GM23338 (cell line): Measurements from ENCODE around the gene C15orf61.

Source experiments
- CREB1 ChIP-seq: fragments of 250-450 bp; sonication (Bioruptor Pico); IDR thresholded peaks from 2 replicates; pipeline ENCODE4 v1.5.0; 2020; ENCODE audit warnings: low read depth, mild to moderate bottlenecking, moderate library complexity
- EZH2 ChIP-seq: fragments of 200-600 bp; sonication (generic); IDR thresholded peaks from one replicate; pipeline ENCODE4 v1.8.0; 2017; ENCODE audit warnings: antibody characterized with exemption, mild to moderate bottlenecking, low read depth; ENCODE audit not compliant: unreplicated experiment
- EZH2phosphoT487 ChIP-seq: fragments of 200-600 bp; sonication (generic); IDR thresholded peaks from one replicate; pipeline ENCODE4 v1.8.1; 2018; ENCODE audit warnings: antibody characterized with exemption; ENCODE audit not compliant: unreplicated experiment
- POLR2AphosphoS5 ChIP-seq: IDR thresholded peaks from 2 replicates; pipeline ENCODE4 v1.6.1; 2016; ENCODE audit warnings: antibody characterized with exemption, low read depth
- TF ChIP-seq, protein P1 (sequence below), 2 experiments: fragments of 200-600 bp in 1 of 2; sonication (generic) in 1 of 2; conservative IDR thresholded peaks; 2 replicates each; pipeline versions ENCODE4 v1.5.1 to v1.6.1; 2016 to 2017; ENCODE audit warnings: antibody characterized with exemption in 2 of 2, low read depth in 2 of 2, mild to moderate bottlenecking in 2 of 2, moderate library complexity in 1 of 2
- TF ChIP-seq, protein P2 (sequence below): IDR thresholded peaks from 2 replicates; pipeline ENCODE4 v1.6.1; 2016; ENCODE audit warnings: antibody characterized with exemption
- TF ChIP-seq, protein P3 (sequence below): fragments of 250-450 bp; sonication (Bioruptor Pico); IDR thresholded peaks from 2 replicates; pipeline ENCODE4 v1.5.0; 2020; ENCODE audit warnings: mild to moderate bottlenecking, moderate library complexity
- TF ChIP-seq, protein P4 (sequence below): IDR thresholded peaks from one replicate; pipeline ENCODE4 v1.6.1; 2018; ENCODE audit warnings: antibody characterized with exemption; ENCODE audit not compliant: unreplicated experiment

DNA sequence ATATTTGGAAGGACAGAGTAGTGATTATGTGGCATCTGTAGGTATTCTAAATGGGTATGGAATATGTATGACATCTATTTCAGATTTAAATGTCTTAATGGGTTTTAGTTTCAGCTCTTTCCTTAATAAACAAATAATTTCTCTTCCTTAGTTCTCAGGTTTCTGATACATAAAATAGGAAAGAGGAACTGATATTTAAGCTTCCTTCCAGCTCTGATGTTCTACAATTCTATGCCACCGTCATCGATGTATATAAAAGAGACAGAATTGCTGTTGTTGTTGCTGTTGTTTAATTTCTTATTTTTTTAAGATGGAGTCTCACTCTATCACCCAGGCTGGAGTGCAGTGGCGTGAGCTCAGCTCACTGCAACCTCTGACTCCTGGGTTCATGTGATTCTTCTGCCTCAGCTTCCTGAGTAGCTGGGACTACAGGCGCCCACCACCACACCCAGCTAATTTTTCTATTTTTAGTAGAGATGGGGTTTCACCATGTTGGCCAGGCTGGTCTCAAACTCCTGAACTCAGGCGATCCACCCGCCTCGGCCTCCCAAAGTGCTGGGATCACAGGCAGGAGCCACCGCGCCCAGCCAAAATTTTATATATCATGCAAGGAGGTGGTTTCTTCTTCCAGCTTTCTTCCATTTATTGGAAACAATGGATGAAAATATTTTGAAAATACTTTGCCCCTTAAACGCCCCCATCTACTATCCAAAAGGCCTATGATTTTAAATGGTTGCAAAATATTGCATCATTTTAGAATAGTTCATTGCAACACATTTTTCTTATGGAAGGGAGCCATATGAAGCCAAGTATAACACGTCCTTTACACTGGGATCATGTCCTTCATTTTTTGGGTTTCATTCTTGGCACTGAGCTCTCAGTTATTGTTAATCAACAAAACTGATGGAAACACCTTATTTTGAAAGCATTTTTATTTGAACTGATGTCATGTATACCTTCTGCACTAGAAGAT, 13.9 kb upstream of the C15orf61 start:
- TF ChIP-seq, protein P1, sequence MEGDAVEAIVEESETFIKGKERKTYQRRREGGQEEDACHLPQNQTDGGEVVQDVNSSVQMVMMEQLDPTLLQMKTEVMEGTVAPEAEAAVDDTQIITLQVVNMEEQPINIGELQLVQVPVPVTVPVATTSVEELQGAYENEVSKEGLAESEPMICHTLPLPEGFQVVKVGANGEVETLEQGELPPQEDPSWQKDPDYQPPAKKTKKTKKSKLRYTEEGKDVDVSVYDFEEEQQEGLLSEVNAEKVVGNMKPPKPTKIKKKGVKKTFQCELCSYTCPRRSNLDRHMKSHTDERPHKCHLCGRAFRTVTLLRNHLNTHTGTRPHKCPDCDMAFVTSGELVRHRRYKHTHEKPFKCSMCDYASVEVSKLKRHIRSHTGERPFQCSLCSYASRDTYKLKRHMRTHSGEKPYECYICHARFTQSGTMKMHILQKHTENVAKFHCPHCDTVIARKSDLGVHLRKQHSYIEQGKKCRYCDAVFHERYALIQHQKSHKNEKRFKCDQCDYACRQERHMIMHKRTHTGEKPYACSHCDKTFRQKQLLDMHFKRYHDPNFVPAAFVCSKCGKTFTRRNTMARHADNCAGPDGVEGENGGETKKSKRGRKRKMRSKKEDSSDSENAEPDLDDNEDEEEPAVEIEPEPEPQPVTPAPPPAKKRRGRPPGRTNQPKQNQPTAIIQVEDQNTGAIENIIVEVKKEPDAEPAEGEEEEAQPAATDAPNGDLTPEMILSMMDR (conservative IDR thresholded peaks at IDR 0.05; ENCODE audit: low read depth in 2 of 2): no peak
- no peak for TF ChIP-seq POLR2AphosphoS5
- TF ChIP-seq EZH2phosphoT487: no peak
- TF ChIP-seq EZH2: no peak
- TF ChIP-seq, protein P2, sequence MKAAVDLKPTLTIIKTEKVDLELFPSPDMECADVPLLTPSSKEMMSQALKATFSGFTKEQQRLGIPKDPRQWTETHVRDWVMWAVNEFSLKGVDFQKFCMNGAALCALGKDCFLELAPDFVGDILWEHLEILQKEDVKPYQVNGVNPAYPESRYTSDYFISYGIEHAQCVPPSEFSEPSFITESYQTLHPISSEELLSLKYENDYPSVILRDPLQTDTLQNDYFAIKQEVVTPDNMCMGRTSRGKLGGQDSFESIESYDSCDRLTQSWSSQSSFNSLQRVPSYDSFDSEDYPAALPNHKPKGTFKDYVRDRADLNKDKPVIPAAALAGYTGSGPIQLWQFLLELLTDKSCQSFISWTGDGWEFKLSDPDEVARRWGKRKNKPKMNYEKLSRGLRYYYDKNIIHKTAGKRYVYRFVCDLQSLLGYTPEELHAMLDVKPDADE: no peak
- TF ChIP-seq, protein P3, sequence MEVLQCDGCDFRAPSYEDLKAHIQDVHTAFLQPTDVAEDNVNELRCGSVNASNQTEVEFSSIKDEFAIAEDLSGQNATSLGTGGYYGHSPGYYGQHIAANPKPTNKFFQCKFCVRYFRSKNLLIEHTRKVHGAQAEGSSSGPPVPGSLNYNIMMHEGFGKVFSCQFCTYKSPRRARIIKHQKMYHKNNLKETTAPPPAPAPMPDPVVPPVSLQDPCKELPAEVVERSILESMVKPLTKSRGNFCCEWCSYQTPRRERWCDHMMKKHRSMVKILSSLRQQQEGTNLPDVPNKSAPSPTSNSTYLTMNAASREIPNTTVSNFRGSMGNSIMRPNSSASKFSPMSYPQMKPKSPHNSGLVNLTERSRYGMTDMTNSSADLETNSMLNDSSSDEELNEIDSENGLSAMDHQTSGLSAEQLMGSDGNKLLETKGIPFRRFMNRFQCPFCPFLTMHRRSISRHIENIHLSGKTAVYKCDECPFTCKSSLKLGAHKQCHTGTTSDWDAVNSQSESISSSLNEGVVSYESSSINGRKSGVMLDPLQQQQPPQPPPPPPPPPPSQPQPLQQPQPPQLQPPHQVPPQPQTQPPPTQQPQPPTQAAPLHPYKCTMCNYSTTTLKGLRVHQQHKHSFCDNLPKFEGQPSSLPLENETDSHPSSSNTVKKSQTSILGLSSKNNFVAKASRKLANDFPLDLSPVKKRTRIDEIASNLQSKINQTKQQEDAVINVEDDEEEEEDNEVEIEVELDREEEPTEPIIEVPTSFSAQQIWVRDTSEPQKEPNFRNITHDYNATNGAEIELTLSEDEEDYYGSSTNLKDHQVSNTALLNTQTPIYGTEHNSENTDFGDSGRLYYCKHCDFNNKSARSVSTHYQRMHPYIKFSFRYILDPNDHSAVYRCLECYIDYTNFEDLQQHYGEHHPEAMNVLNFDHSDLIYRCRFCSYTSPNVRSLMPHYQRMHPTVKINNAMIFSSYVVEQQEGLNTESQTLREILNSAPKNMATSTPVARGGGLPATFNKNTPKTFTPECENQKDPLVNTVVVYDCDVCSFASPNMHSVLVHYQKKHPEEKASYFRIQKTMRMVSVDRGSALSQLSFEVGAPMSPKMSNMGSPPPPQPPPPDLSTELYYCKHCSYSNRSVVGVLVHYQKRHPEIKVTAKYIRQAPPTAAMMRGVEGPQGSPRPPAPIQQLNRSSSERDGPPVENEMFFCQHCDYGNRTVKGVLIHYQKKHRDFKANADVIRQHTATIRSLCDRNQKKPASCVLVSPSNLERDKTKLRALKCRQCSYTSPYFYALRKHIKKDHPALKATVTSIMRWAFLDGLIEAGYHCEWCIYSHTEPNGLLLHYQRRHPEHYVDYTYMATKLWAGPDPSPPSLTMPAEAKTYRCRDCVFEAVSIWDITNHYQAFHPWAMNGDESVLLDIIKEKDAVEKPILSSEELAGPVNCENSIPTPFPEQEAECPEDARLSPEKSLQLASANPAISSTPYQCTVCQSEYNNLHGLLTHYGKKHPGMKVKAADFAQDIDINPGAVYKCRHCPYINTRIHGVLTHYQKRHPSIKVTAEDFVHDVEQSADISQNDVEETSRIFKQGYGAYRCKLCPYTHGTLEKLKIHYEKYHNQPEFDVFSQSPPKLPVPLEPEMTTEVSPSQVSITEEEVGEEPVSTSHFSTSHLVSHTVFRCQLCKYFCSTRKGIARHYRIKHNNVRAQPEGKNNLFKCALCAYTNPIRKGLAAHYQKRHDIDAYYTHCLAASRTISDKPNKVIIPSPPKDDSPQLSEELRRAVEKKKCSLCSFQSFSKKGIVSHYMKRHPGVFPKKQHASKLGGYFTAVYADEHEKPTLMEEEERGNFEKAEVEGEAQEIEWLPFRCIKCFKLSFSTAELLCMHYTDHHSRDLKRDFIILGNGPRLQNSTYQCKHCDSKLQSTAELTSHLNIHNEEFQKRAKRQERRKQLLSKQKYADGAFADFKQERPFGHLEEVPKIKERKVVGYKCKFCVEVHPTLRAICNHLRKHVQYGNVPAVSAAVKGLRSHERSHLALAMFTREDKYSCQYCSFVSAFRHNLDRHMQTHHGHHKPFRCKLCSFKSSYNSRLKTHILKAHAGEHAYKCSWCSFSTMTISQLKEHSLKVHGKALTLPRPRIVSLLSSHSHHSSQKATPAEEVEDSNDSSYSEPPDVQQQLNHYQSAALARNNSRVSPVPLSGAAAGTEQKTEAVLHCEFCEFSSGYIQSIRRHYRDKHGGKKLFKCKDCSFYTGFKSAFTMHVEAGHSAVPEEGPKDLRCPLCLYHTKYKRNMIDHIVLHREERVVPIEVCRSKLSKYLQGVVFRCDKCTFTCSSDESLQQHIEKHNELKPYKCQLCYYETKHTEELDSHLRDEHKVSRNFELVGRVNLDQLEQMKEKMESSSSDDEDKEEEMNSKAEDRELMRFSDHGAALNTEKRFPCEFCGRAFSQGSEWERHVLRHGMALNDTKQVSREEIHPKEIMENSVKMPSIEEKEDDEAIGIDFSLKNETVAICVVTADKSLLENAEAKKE (CRISPR knock-in tag): no peak
- TF ChIP-seq, protein P4, sequence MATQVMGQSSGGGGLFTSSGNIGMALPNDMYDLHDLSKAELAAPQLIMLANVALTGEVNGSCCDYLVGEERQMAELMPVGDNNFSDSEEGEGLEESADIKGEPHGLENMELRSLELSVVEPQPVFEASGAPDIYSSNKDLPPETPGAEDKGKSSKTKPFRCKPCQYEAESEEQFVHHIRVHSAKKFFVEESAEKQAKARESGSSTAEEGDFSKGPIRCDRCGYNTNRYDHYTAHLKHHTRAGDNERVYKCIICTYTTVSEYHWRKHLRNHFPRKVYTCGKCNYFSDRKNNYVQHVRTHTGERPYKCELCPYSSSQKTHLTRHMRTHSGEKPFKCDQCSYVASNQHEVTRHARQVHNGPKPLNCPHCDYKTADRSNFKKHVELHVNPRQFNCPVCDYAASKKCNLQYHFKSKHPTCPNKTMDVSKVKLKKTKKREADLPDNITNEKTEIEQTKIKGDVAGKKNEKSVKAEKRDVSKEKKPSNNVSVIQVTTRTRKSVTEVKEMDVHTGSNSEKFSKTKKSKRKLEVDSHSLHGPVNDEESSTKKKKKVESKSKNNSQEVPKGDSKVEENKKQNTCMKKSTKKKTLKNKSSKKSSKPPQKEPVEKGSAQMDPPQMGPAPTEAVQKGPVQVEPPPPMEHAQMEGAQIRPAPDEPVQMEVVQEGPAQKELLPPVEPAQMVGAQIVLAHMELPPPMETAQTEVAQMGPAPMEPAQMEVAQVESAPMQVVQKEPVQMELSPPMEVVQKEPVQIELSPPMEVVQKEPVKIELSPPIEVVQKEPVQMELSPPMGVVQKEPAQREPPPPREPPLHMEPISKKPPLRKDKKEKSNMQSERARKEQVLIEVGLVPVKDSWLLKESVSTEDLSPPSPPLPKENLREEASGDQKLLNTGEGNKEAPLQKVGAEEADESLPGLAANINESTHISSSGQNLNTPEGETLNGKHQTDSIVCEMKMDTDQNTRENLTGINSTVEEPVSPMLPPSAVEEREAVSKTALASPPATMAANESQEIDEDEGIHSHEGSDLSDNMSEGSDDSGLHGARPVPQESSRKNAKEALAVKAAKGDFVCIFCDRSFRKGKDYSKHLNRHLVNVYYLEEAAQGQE: no peak
- TF ChIP-seq CREB1 (CRISPR knock-in tag): no peak
